ENCODE results near the gene ME3. TPM values are rescaled to one million over a fixed set of nuclear protein-coding genes. Genes with fewer than 3 reads are reported as not detected.
A peak's percentile ranks its signal among the peaks of the same experiment; 100 is the strongest.

The ME3 gene
- total RNA-seq, 1 donor from 2014 or later, result 19.9 TPM

- no peak for DNase-seq (ENCODE audit: low spot score)
- intact Hi-C loops (cut with DNase I), result no loop called here
Observed at GRCh38 chr11:86695373-86695772, 23.0 kb upstream of the ME3 start.

- DNase-seq (ENCODE audit: low spot score), result no peak
- intact Hi-C loops (cut with DNase I), result no loop called here
Observed at GRCh38 chr11:86693518-86693917, 21.1 kb upstream of the ME3 start.

- intact Hi-C loops (cut with DNase I), result no loop called here
Observed at GRCh38 chr11:86692746-86693145, 20.3 kb upstream of the ME3 start.

GRCh38 chr11:86692317-86692716, 19.9 kb upstream of the ME3 start:
- DNase-seq (ENCODE audit: low spot score), result no peak
- intact Hi-C loops (cut with DNase I), result no loop called here

More at GRCh38 chr11:86692746-86693145, 20.3 kb upstream of the ME3 start:
- no peak for DNase-seq (ENCODE audit: low spot score)

- intact Hi-C loops (cut with DNase I), result no loop called here
- no peak for DNase-seq (ENCODE audit: low spot score)
Observed at GRCh38 chr11:86688398-86689179, 16.2 kb upstream of the ME3 start.

- no peak for DNase-seq (ENCODE audit: low spot score)
- intact Hi-C loops (cut with DNase I), result no loop called here
Observed at GRCh38 chr11:86687185-86687778, 14.9 kb upstream of the ME3 start.

DNA sequence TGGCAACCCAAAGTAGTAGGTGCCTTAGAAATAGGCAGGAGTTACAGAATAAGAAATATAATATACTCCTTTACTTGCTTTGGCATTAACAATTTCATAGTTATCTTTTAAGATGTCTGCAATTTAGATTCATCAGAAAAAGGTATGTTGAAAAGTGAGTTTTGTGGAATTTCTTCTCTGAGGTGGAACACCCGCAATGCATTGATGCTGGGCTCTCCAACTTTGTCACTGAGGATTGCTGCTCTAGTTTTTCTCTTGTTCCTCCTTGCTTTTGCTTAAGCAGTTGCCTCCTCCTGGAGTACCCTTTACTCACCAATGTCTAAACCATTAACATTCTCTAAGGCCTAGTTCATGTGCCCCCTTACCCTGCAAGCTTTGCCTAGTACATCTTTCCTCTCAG, 14.1 kb upstream of the ME3 start:
- intact Hi-C loops (cut with DNase I), result no loop called here
- DNase-seq (ENCODE audit: low spot score), result no peak

- intact Hi-C loops (cut with DNase I), result loop anchor here (5.0 kb wide), 1 partner anchor 136 kb away; no protein-coding TSS in a partner anchor
- DNase-seq (ENCODE audit: low spot score), result no peak
Observed at GRCh38 chr11:86681483-86681756, 9.0 kb upstream of the ME3 start.

GRCh38 chr11:86680716-86681482, 8.5 kb upstream of the ME3 start:
- intact Hi-C loops (cut with DNase I), result loop anchor here (5.0 kb wide), 1 partner anchor 136 kb away; no protein-coding TSS in a partner anchor
- no peak for DNase-seq (ENCODE audit: low spot score)

GRCh38 chr11:86678823-86679222, 6.4 kb upstream of the ME3 start:
- intact Hi-C loops (cut with DNase I), result no loop called here
- no peak for DNase-seq (ENCODE audit: low spot score)

DNA sequence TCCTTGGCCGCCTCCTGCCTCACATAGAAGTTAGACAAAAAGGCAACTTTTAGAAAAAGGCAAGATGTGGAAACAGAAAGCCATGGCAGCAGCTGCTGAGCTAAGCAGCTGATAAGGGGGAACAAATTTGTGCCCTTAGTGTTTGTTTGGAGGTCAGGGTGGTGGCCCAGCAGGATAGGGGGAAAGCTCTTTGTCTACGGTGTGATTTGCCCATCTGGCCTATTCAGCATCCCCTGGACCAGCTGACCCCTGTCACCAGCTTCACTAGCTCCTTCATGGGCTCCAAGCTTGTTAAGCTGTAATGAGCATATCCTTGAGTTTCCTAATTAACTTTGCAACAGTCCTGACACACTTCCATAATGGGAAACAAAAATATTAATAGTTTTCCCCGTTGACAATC, 5.9 kb upstream of the ME3 start:
- no peak for DNase-seq (ENCODE audit: low spot score)
- intact Hi-C loops (cut with DNase I), result no loop called here

- no peak for DNase-seq (ENCODE audit: low spot score)
- intact Hi-C loops (cut with DNase I), result no loop called here
Observed at GRCh38 chr11:86676533-86677154, 4.2 kb upstream of the ME3 start.

DNA sequence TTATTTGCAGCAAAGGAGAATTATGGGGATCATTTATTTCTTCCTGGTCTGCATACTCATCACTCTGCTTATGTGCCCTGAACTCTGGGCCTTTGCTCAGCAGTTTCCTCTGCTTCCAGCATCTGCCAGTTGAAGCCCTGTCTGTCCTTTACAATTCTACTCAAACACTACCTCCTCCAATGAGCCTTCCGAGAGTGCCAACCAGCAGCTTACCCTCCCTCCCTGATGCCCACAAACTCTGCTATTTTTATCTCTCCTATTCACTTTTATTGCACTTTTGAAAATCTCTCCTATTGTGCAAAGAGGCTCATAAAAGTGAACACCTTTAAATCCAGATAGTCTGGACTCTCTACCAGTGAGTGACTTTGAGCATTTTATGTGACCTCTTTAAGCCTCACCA, 3.6 kb upstream of the ME3 start:
- DNase-seq (ENCODE audit: low spot score), result no peak
- intact Hi-C loops (cut with DNase I), result no loop called here

- intact Hi-C loops (cut with DNase I), result no loop called here
Observed at GRCh38 chr11:86675017-86675416, 2.6 kb upstream of the ME3 start.

DNA sequence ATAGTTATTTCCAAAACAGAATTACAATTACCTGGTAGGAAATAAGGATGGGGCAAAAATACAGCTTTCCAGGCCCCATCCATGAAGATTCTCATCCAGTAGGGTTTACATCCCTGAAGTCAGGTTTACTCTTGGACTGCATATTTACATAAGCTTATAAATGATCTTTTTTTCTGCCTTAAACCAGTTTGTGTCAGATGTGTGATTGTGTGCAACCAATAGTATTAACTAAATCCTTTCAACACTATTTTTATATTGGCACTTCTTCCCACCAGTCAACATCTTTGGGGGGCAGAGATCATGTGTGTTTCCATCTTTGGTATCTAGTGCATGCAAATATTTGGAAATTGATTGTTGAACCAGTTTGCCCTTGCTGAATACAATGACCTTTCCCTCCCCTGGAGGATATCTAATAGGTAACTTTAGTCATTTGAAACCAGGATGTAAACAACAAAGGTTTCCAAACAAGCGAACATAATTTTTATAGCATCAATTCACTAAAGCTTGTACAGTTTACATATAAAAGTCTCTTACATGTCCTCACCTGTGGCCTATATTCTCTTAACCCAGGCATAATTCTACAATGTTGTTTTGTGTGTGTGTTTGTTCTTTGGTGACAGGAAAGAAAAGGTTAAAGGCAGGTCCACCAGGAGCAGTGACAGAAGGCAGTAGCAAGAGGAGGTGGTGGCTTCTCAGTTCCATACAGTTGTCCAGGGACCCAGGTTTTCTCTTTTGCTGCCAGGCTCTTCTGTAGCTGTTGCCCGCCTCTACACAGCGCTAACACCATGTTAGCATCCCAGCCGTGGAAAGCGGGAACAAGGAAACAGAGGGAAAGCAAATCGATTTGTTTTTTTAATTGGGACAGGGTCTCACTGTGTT, 1.7 kb upstream of the ME3 start:
- DNase-seq (ENCODE audit: low spot score), result no peak
- intact Hi-C loops (cut with DNase I), result loop anchor here (5.0 kb wide), 2 partner anchors 52 to 128 kb away; partner anchors contain the start of gene PRSS23

More at GRCh38 chr11:86675017-86675416, 2.6 kb upstream of the ME3 start:
- no peak for DNase-seq (ENCODE audit: low spot score)

DNA sequence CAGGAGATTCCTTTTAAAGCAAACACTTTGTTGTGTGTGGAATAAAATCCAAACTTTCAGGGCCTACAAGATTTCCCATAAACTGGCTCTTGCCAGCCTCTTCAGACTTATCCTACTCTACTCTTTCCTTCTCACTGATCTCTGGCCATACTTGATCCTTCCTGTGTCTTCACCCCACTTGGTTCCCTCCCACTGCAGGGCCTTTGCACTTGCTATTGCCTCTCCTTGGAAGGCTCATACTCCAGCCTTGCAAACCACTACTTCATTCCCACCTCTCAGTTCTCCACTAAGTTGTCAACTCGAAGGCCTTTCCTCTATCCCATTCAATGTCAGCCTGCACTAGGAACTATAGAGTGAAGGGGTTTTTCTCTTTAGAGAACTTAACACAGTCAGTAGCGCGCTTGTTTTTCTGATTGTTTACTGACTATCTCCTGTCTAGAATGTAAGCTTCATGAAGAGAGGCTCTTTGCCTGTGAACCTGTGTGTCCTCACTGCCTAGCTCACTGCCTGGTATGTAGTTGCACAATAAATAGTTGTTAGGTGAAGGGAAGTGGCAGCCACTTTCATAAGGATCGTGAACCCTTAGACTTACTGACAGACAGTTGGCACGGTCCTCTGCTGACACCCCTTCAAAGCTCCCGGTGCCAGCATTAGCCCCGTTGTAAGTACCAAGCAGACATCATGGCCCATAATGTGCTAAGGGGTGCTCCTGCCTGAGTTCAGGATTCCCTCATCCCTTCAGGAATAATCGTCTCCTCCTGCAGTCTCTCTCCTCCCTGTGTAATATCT, 833 bp upstream of the ME3 start:
- DNase-seq (ENCODE audit: low spot score), result no peak
- intact Hi-C loops (cut with DNase I), result loop anchor here (5.0 kb wide), 2 partner anchors 51 to 129 kb away; partner anchors contain the start of gene PRSS23

- peak; percentile 91 for DNase-seq (ENCODE audit: low spot score)
- intact Hi-C loops (cut with DNase I), result loop anchor here (5.0 kb wide), 2 partner anchors 49 to 131 kb away; partner anchors contain the start of gene PRSS23
Observed at GRCh38 chr11:86671531-86672006, 847 bp downstream of the ME3 start.

DNA sequence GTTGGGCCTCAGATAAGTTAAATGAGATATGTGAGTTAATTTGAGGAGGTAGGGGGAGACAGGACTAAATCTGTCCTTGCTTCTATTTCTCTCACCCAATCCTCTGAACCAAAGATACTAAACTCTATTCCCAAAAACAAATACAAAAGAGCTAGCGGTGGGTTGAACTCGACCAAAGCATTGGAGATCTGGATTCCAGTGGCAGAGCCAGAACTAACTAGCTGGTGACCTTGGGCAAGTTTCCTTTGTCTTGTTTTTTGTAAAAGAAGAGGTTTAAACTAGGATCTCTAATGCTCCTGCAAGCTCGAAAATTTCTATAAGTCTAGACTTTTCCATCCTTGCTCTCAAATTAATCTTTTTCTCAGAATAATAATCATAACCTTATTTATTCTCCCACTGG, 1.5 kb downstream of the ME3 start:
- no peak for DNase-seq (ENCODE audit: low spot score)
- intact Hi-C loops (cut with DNase I), result loop anchor here (5.0 kb wide), 2 partner anchors 49 to 131 kb away; partner anchors contain the start of gene PRSS23
